ENCODE measurements around the gene SND1.

Gene SND1

DNA sequence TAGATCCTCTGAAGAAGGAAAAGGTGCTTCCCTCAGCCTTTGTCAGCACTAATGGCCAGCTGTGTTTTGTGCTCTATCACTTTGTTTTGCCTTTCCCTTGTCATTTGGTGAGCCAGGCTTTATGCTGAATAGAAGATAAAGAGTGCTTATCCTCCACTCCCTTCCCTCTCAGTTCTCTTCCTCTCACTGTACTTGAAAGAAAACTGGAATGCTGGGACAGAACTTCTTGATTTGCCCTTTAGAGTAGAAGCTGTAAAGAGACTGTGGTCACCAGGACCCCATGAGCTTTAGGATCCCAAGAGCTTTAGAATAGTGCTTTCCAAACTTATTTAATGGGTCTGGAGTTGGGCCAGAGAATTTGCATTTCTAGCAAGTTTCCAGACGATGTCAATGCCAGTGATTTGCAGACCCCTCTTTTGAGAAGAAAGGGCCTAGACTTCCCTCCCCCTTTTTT, 297.8 kb downstream of the SND1 start:
- H3K27ac ChIP-seq = no peak overlapping the region
- no peaks in the 10 kb centered on the region for H3K27me3 ChIP-seq (replicated peaks)
- H3K4me3 ChIP-seq (ENCODE audit: low read depth, low read length) = no peak overlapping the region
- DNase-seq = no peak
- in situ Hi-C loops (cut with HindIII; ENCODE audit: low pct_ligation_motif_present, low sequenced_read_pairs) = no loop called here
- H3K36me3 ChIP-seq (replicated peaks) = peaks cover 3% of the 10 kb centered on the region
- TF ChIP-seq, protein P1, sequence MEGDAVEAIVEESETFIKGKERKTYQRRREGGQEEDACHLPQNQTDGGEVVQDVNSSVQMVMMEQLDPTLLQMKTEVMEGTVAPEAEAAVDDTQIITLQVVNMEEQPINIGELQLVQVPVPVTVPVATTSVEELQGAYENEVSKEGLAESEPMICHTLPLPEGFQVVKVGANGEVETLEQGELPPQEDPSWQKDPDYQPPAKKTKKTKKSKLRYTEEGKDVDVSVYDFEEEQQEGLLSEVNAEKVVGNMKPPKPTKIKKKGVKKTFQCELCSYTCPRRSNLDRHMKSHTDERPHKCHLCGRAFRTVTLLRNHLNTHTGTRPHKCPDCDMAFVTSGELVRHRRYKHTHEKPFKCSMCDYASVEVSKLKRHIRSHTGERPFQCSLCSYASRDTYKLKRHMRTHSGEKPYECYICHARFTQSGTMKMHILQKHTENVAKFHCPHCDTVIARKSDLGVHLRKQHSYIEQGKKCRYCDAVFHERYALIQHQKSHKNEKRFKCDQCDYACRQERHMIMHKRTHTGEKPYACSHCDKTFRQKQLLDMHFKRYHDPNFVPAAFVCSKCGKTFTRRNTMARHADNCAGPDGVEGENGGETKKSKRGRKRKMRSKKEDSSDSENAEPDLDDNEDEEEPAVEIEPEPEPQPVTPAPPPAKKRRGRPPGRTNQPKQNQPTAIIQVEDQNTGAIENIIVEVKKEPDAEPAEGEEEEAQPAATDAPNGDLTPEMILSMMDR (IDR thresholded peaks at IDR 0.05; ENCODE audit: low read depth, low read length, missing control alignments) = no peak

DNA sequence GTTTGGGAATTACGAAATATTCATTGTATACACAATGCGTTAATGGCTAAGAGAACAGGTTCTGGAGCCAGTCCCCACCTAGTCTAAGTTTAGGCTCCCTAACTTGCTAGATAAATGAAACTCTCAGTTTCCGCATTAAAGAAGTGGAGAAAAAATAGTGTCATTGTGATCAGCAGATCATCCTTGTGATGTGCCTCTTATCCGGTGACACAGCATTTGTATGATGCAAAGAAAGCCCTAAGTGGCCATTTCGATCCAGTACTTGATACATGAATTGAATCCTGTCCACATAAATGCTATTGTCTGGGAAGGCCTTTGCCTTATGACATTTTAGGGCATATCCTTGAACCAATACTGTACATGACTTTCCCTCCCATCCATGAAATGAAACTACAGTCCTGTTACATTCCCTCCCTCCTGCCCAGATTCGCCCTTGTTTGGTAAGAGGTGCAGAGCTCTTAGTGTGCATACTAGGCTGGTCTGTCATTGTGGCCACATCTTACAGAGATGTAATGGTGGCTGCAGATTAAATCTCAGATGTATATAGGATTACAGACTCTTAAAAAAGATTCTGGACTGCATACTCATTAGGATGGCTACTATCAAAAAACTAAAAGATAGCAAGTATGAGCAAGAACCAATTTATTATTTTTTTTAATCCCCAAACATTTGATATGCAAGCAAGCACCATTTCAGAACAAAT, 298.4 kb downstream of the SND1 start:
- no peak for DNase-seq
- no peak overlapping the region for H3K27ac ChIP-seq
- H3K36me3 ChIP-seq (replicated peaks) = peaks cover 3% of the 10 kb centered on the region
- H3K27me3 ChIP-seq (replicated peaks) = no peaks in the 10 kb centered on the region
- in situ Hi-C loops (cut with HindIII; ENCODE audit: low pct_ligation_motif_present, low sequenced_read_pairs) = no loop called here
- H3K4me3 ChIP-seq (ENCODE audit: low read depth, low read length) = no peak overlapping the region
- TF ChIP-seq, protein P1 (IDR thresholded peaks at IDR 0.05; ENCODE audit: low read depth, low read length, missing control alignments) = no peak

DNA sequence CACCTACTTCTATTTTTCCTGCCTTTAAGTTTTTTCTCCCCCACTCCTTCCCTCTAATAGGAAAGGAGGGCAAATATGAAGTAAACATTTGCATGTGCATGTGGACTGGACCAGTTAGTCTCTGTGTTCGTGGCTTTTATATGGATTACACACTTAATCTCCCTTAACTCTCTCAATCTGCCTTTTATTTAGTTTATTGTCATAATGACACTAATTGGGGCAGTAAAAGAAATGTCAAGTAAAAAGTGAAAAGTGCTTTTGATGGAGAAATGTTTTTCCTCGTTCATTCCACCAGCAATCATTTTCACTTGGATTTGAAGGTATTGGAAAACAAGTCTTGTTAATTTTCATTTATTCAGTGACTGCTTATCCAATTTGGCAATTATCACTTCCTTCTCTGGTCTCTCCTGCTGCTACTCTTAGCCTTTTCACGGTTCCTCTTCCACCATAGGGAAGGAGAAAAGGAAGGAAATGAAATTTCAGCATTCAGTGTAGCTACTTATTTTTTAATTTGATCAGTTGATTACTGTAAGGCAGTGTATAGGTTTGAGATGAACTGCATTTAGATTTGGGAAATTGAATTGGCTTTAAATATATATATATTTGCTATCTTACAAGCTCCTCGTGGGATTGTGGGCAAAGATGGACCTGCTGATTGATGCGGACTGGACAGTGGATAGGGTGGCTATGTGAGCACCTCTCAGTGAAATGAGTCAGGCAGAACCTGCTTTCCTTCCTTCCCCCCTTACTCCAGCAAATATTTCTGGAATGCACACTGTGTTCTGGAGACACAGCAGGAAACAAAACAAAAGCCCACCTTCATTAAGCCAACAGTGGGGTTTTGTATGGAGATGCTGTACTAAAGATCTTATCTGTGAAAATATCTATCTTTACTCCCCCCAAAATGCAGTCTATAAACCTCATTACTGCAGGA, 301.7 kb downstream of the SND1 start:
- Histone ChIP-seq H3K4me3 (ENCODE audit: low read depth, low read length) (no peak overlapping the region), H3K36me3 (replicated peaks) (no peaks in the 10 kb centered on the region), H3K27me3 (replicated peaks) (no peaks in the 10 kb centered on the region), H3K27ac (no peak overlapping the region)
- in situ Hi-C loops (cut with HindIII; ENCODE audit: low pct_ligation_motif_present, low sequenced_read_pairs) = no loop called here
- TF ChIP-seq, protein P1 (IDR thresholded peaks at IDR 0.05; ENCODE audit: low read depth, low read length, missing control alignments) = no peak
- no peak for DNase-seq

DNA sequence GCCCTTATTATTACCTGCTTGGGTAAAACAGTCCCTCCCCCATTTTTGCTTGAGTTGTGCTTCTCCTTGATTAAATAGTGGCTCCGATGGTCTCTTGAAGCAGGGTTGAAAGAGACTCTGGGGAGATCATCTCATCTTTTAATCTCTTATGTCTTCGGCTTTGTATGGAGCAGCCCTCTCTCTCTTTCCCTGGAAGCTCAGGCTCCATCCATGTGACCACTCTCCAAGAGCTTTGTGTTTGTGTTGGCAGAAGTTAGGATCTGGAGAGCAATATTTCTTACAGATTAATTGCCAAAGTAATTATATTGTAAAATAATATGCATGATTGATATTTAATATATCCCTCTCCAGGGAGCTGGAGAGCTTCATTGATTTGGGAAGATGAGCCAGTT, 302.4 kb downstream of the SND1 start:
- H3K27ac ChIP-seq = no peak overlapping the region
- H3K4me3 ChIP-seq (ENCODE audit: low read depth, low read length) = no peak overlapping the region
- in situ Hi-C loops (cut with HindIII; ENCODE audit: low pct_ligation_motif_present, low sequenced_read_pairs) = no loop called here
- TF ChIP-seq, protein P1 (IDR thresholded peaks at IDR 0.05; ENCODE audit: low read depth, low read length, missing control alignments) = no peak
- no peaks in the 10 kb centered on the region for H3K27me3 ChIP-seq (replicated peaks)
- H3K36me3 ChIP-seq (replicated peaks) = no peaks in the 10 kb centered on the region
- no peak for DNase-seq

DNA sequence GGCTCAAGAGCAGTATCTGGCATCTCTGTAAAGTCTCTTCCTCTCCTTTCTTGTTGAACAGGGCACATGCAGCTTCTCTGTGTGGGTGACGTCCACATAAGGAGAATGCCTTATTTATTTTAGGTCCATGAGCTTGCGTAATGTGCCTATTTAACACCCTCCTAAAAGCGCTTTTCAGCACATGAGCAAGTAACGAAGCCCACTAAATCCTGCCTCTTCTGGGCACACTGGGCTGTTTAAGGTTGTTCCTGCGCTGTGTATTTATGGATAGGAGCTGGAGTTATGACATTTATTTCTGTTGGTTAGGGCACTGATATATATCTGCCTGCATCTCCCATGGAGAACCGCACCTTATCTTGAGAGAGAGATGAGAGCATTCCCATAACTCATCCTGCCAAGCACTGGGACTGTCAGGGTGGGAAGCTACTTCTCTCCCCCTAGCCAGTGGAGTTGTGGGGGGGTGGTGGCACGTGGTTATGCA, 303.1 kb downstream of the SND1 start:
- Histone ChIP-seq H3K36me3 (replicated peaks) (peaks cover 2% of the 10 kb centered on the region), H3K27ac (no peak overlapping the region), H3K27me3 (replicated peaks) (no peaks in the 10 kb centered on the region), H3K4me3 (ENCODE audit: low read depth, low read length) (no peak overlapping the region)
- TF ChIP-seq, protein P1 (IDR thresholded peaks at IDR 0.05; ENCODE audit: low read depth, low read length, missing control alignments) = no peak
- DNase-seq = no peak
- in situ Hi-C loops (cut with HindIII; ENCODE audit: low pct_ligation_motif_present, low sequenced_read_pairs) = no loop called here
